ENCODE data around the gene PSTPIP2.
"Not testable (repeated sequence)": the region's sequence is repeated elsewhere in the genome, so short reads cannot be mapped to it uniquely, and the experiment has no call there.

The PSTPIP2 gene

GRCh38 chr18:46071653-46072375, at the start of gene PSTPIP2:
Gene PSTPIP2, minus strand, starts transcription at chr18:46072260. Its CDS starts 72 bp downstream, at chr18:46072188.
- peak; percentile 87 to 90 for DNase-seq
- TF ChIP-seq POLR2A (IDR thresholded peaks at IDR 0.05; ENCODE audit: low read length) = peak; percentile 68
- no peak for TF ChIP-seq GATA1 (IDR thresholded peaks at IDR 0.05; ENCODE audit: low read depth, low read length)

- no peak for DNase-seq
- TF ChIP-seq POLR2A (IDR thresholded peaks at IDR 0.05; ENCODE audit: low read length) (no peak), GATA1 (IDR thresholded peaks at IDR 0.05; ENCODE audit: low read depth, low read length) (no peak)
Observed at GRCh38 chr18:46113751-46114150, 41.7 kb upstream of the PSTPIP2 start.

GRCh38 chr18:46110406-46110805, 38.3 kb upstream of the PSTPIP2 start:
- no peak for TF ChIP-seq GATA1 (IDR thresholded peaks at IDR 0.05; ENCODE audit: low read depth, low read length)
- TF ChIP-seq POLR2A (IDR thresholded peaks at IDR 0.05; ENCODE audit: low read length) = no peak
- no peak for DNase-seq

GRCh38 chr18:46109386-46109785, 37.3 kb upstream of the PSTPIP2 start:
- DNase-seq = no peak
- TF ChIP-seq POLR2A (IDR thresholded peaks at IDR 0.05; ENCODE audit: low read length) (no peak), GATA1 (IDR thresholded peaks at IDR 0.05; ENCODE audit: low read depth, low read length) (no peak)

- TF ChIP-seq POLR2A (IDR thresholded peaks at IDR 0.05; ENCODE audit: low read length) = peak; percentile 80
- no peak for TF ChIP-seq GATA1 (IDR thresholded peaks at IDR 0.05; ENCODE audit: low read depth, low read length)
- peak; percentile 91 to 93 for DNase-seq
Observed at GRCh38 chr18:46104128-46104911, 32.3 kb upstream of the PSTPIP2 start, which contains the start of gene HAUS1. Gene HAUS1, plus strand, starts transcription at chr18:46104385. Its CDS starts 27 bp downstream, at chr18:46104412.

- no peak for DNase-seq
- no peak for TF ChIP-seq POLR2A (IDR thresholded peaks at IDR 0.05; ENCODE audit: low read length)
- TF ChIP-seq GATA1 (IDR thresholded peaks at IDR 0.05; ENCODE audit: low read depth, low read length) = no peak
Observed at GRCh38 chr18:46099463-46099862, 27.4 kb upstream of the PSTPIP2 start.

- DNase-seq = no peak
- no peak for TF ChIP-seq POLR2A (IDR thresholded peaks at IDR 0.05; ENCODE audit: low read length)
- TF ChIP-seq GATA1 (IDR thresholded peaks at IDR 0.05; ENCODE audit: low read depth, low read length) = no peak
Observed at GRCh38 chr18:46098616-46098933, 26.5 kb upstream of the PSTPIP2 start.

- peak; percentile 95 for DNase-seq
- TF ChIP-seq GATA1 (IDR thresholded peaks at IDR 0.05; ENCODE audit: low read depth, low read length) (no peak), POLR2A (IDR thresholded peaks at IDR 0.05; ENCODE audit: low read length) (peak; percentile 69)
Observed at GRCh38 chr18:46097801-46098615, 25.9 kb upstream of the PSTPIP2 start, which contains the start of gene ATP5F1A. Gene ATP5F1A, minus strand, starts transcription at chr18:46098296. Its CDS starts 65 bp downstream, at chr18:46098231.

GRCh38 chr18:46097431-46097800, 25.4 kb upstream of the PSTPIP2 start:
- peak in 1 of 2 experiments; percentile 82 for DNase-seq
- TF ChIP-seq GATA1 (IDR thresholded peaks at IDR 0.05; ENCODE audit: low read depth, low read length) = no peak
- TF ChIP-seq POLR2A (IDR thresholded peaks at IDR 0.05; ENCODE audit: low read length) = no peak

GRCh38 chr18:46096651-46097300, 24.7 kb upstream of the PSTPIP2 start:
- TF ChIP-seq GATA1 (IDR thresholded peaks at IDR 0.05; ENCODE audit: low read depth, low read length) (no peak), POLR2A (IDR thresholded peaks at IDR 0.05; ENCODE audit: low read length) (no peak)
- peak; percentile 65 to 70 for DNase-seq

GRCh38 chr18:46095532-46095931, 23.5 kb upstream of the PSTPIP2 start:
- no peak for TF ChIP-seq POLR2A (IDR thresholded peaks at IDR 0.05; ENCODE audit: low read length)
- no peak for TF ChIP-seq GATA1 (IDR thresholded peaks at IDR 0.05; ENCODE audit: low read depth, low read length)
- DNase-seq = no peak

GRCh38 chr18:46088501-46088900, 16.4 kb upstream of the PSTPIP2 start:
- DNase-seq = not testable (repeated sequence)

- TF ChIP-seq GATA1 (IDR thresholded peaks at IDR 0.05; ENCODE audit: low read depth, low read length) (no peak), POLR2A (IDR thresholded peaks at IDR 0.05; ENCODE audit: low read length) (no peak)
- DNase-seq = peak in 1 of 2 experiments; percentile 37
Observed at GRCh38 chr18:46084431-46084830, 12.4 kb upstream of the PSTPIP2 start.

Data from erythroblast (primary cell).